Embryonic facial prominence (tissue), 1 donor: ENCODE results near the gene IL31.

Experiments
- DNase-seq: peaks from one replicate; pipeline ENCODE4 v3.0.0-alpha.2; 2016; ENCODE audit errors: extremely low spot score

The IL31 gene

GRCh38 chr12:122155705-122156104 lies 18.3 kb downstream of the IL31 start:
- DNase-seq = no peak

- no peak for DNase-seq
Observed at GRCh38 chr12:122152754-122153153, 21.3 kb downstream of the IL31 start.

- DNase-seq = no peak
Observed at GRCh38 chr12:122150127-122150681, 23.8 kb downstream of the IL31 start.

- no peak for DNase-seq
Observed at GRCh38 chr12:122148657-122149056, 25.4 kb downstream of the IL31 start.

- no peak for DNase-seq
Observed at GRCh38 chr12:122147514-122148290, 26.3 kb downstream of the IL31 start.

GRCh38 chr12:122145505-122146330 lies 28.3 kb downstream of the IL31 start:
- DNase-seq = no peak

GRCh38 chr12:122144885-122145284 lies 29.1 kb downstream of the IL31 start:
- DNase-seq = no peak

- no peak for DNase-seq
Observed at GRCh38 chr12:122142857-122143256, 31.2 kb downstream of the IL31 start.

GRCh38 chr12:122141911-122142725 lies 31.9 kb downstream of the IL31 start:
- no peak for DNase-seq

GRCh38 chr12:122140467-122141257 lies 33.4 kb downstream of the IL31 start:
- no peak for DNase-seq

GRCh38 chr12:122139941-122140340 lies 34.1 kb downstream of the IL31 start:
- no peak for DNase-seq

- no peak for DNase-seq
Observed at GRCh38 chr12:122139266-122139665, 34.8 kb downstream of the IL31 start.

- DNase-seq = no peak
Observed at GRCh38 chr12:122138616-122139015, 35.4 kb downstream of the IL31 start.

GRCh38 chr12:122138181-122138580 lies 35.8 kb downstream of the IL31 start:
- no peak for DNase-seq

- DNase-seq = no peak
Observed at GRCh38 chr12:122137681-122138080, 36.3 kb downstream of the IL31 start.

- no peak for DNase-seq
Observed at GRCh38 chr12:122137229-122137628, 36.8 kb downstream of the IL31 start.

GRCh38 chr12:122135437-122136031 lies 38.5 kb downstream of the IL31 start:
- DNase-seq = no peak

- DNase-seq = no peak
Observed at GRCh38 chr12:122133192-122133950, 40.6 kb downstream of the IL31 start.

- no peak for DNase-seq
Observed at GRCh38 chr12:122130150-122130549, 43.9 kb downstream of the IL31 start.

- no peak for DNase-seq
Observed at GRCh38 chr12:122129131-122129530, 44.9 kb downstream of the IL31 start.
